ENCODE results near the gene DNAH11. TPM values are rescaled to one million over a fixed set of nuclear protein-coding genes. Genes with fewer than 3 reads are reported as not detected.
"Not testable (repeated sequence)": the region's sequence is repeated elsewhere in the genome, so short reads cannot be mapped to it uniquely, and the experiment has no call there.

The DNAH11 gene
- total RNA-seq, 2 experiments from 2014 or later, result 0.25 to 0.43 TPM

GRCh38 chr7:21656796-21657195, 114.0 kb downstream of the DNAH11 start:
- Mint-ChIP-seq H3K27me3 (no peaks in the 10 kb centered on the region), H3K27ac (no peak overlapping the region), H3K4me1 (no peaks in the 10 kb centered on the region), H3K9me3 (peaks cover 1% of the 10 kb centered on the region), H3K36me3 (no peaks in the 10 kb centered on the region), H3K4me3 (no peak overlapping the region)
- no peak for ATAC-seq (ENCODE audit: low read depth)
- POLR2A ChIA-PET, result no interaction called here
- no peak for DNase-seq

- no peaks in the 10 kb centered on the region for H3K9me3 Mint-ChIP-seq
- peaks cover 2% of the 10 kb centered on the region for H3K4me1 Mint-ChIP-seq
- no peak overlapping the region for H3K27ac Mint-ChIP-seq
- no peak overlapping the region for H3K4me3 Mint-ChIP-seq
- no peak for DNase-seq
- no peak for ATAC-seq (ENCODE audit: low read depth)
- H3K27me3 Mint-ChIP-seq, result no peaks in the 10 kb centered on the region
- POLR2A ChIA-PET, result no interaction called here
- no peaks in the 10 kb centered on the region for H3K36me3 Mint-ChIP-seq
Observed at GRCh38 chr7:21670496-21670895, 127.7 kb downstream of the DNAH11 start.

DNA sequence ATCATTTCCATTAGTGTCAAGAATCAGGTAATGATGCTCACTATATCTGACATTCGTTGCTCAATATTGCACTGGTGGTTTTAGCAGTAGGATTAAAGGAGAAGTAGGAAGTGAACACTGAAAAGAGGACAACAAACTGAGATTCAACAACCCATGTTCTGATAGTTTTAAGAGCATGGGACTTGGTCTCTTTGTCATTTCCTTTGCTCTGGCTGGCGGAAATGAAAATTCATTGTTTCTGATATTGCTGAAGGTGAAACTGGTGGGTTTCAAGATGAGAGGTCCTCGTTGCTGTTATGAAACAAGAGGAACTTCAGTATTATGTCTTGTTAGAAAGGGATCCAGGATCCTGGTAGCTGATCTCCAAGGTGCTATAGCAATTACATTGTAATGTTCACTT, 129.0 kb downstream of the DNAH11 start:
- DNase-seq, result no peak
- Mint-ChIP-seq H3K27me3 (no peaks in the 10 kb centered on the region), H3K27ac (no peak overlapping the region), H3K9me3 (no peaks in the 10 kb centered on the region), H3K36me3 (no peaks in the 10 kb centered on the region), H3K4me3 (no peak overlapping the region), H3K4me1 (peaks cover 2% of the 10 kb centered on the region)
- POLR2A ChIA-PET, result no interaction called here
- ATAC-seq (ENCODE audit: low read depth), result no peak

GRCh38 chr7:21675255-21675654, 132.4 kb downstream of the DNAH11 start:
- Mint-ChIP-seq H3K9me3 (peaks cover 2% of the 10 kb centered on the region), H3K4me3 (no peak overlapping the region), H3K27me3 (no peaks in the 10 kb centered on the region), H3K4me1 (peaks cover 2% of the 10 kb centered on the region), H3K27ac (no peak overlapping the region), H3K36me3 (no peaks in the 10 kb centered on the region)
- DNase-seq (no peak), ATAC-seq (ENCODE audit: low read depth) (no peak)
- POLR2A ChIA-PET, result no interaction called here

- Mint-ChIP-seq H3K36me3 (no peaks in the 10 kb centered on the region), H3K27me3 (no peaks in the 10 kb centered on the region), H3K27ac (no peak overlapping the region), H3K9me3 (no peaks in the 10 kb centered on the region), H3K4me1 (no peaks in the 10 kb centered on the region), H3K4me3 (no peak overlapping the region)
- no peak for DNase-seq
- ATAC-seq (ENCODE audit: low read depth), result no peak
- POLR2A ChIA-PET, result no interaction called here
Observed at GRCh38 chr7:21690705-21691104, 147.9 kb downstream of the DNAH11 start.

GRCh38 chr7:21691146-21691545, 148.3 kb downstream of the DNAH11 start:
- ATAC-seq (ENCODE audit: low read depth); H3K4me1 Mint-ChIP-seq; POLR2A ChIA-PET; DNase-seq; H3K36me3 Mint-ChIP-seq; H3K9me3 Mint-ChIP-seq; H3K27me3 Mint-ChIP-seq; H3K4me3 Mint-ChIP-seq; H3K27ac Mint-ChIP-seq: not testable (repeated sequence)

- H3K4me3 Mint-ChIP-seq; ATAC-seq (ENCODE audit: low read depth); H3K9me3 Mint-ChIP-seq; POLR2A ChIA-PET; H3K27ac Mint-ChIP-seq; H3K27me3 Mint-ChIP-seq; H3K36me3 Mint-ChIP-seq; H3K4me1 Mint-ChIP-seq; DNase-seq: not testable (repeated sequence)
Observed at GRCh38 chr7:21700587-21700986, 157.7 kb downstream of the DNAH11 start.

- no peaks in the 10 kb centered on the region for H3K27me3 Mint-ChIP-seq
- H3K4me3 Mint-ChIP-seq, result no peak overlapping the region
- H3K27ac Mint-ChIP-seq, result no peak overlapping the region
- no peak for ATAC-seq (ENCODE audit: low read depth)
- H3K4me1 Mint-ChIP-seq, result no peaks in the 10 kb centered on the region
- DNase-seq, result no peak
- peaks cover 2% of the 10 kb centered on the region for H3K9me3 Mint-ChIP-seq
- H3K36me3 Mint-ChIP-seq, result no peaks in the 10 kb centered on the region
- POLR2A ChIA-PET, result no interaction called here
Observed at GRCh38 chr7:21702303-21702702, 159.5 kb downstream of the DNAH11 start.

- ATAC-seq (ENCODE audit: low read depth), result no peak
- no peaks in the 10 kb centered on the region for H3K36me3 Mint-ChIP-seq
- H3K27ac Mint-ChIP-seq, result no peak overlapping the region
Observed at GRCh38 chr7:21704359-21704758, 161.5 kb downstream of the DNAH11 start.

DNA sequence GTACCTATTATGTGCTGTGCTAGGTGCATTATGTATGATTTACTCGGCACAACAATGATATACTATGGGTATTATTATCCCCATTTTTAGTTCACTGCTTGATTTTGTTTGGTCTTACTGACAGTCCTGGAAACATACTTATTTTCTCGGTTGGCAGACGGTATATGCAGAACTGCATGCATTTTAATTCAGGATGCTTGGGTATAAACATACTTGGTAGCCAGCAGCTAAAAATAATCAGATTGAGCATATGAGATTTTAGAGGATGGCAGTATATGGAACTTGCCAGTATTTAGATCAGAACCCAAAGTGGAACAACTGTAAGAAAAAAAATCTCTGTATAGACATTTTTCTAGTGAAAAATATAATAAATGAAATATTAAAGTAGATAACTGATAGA, 163.3 kb downstream of the DNAH11 start:
- no peak overlapping the region for H3K27ac Mint-ChIP-seq
- ATAC-seq (ENCODE audit: low read depth), result no peak
- H3K4me1 Mint-ChIP-seq, result no peaks in the 10 kb centered on the region
- no peak for DNase-seq
- POLR2A ChIA-PET, result no interaction called here
- H3K27me3 Mint-ChIP-seq, result no peaks in the 10 kb centered on the region
- H3K9me3 Mint-ChIP-seq, result peaks cover 1% of the 10 kb centered on the region
- no peaks in the 10 kb centered on the region for H3K36me3 Mint-ChIP-seq
- H3K4me3 Mint-ChIP-seq, result no peak overlapping the region

More at GRCh38 chr7:21704359-21704758, 161.5 kb downstream of the DNAH11 start:
- H3K4me3 Mint-ChIP-seq, result no peak overlapping the region
- no peak for DNase-seq
- H3K27me3 Mint-ChIP-seq, result no peaks in the 10 kb centered on the region
- H3K4me1 Mint-ChIP-seq, result no peaks in the 10 kb centered on the region
- peaks cover 2% of the 10 kb centered on the region for H3K9me3 Mint-ChIP-seq
- POLR2A ChIA-PET, result no interaction called here

- POLR2A ChIA-PET, result no interaction called here
- no peaks in the 10 kb centered on the region for H3K27me3 Mint-ChIP-seq
Observed at GRCh38 chr7:21707566-21707965, 164.7 kb downstream of the DNAH11 start.

GRCh38 chr7:21708096-21708495, 165.3 kb downstream of the DNAH11 start:
- H3K4me3 Mint-ChIP-seq, result no peak overlapping the region
- peaks cover 1% of the 10 kb centered on the region for H3K9me3 Mint-ChIP-seq
- H3K4me1 Mint-ChIP-seq, result no peaks in the 10 kb centered on the region
- no peaks in the 10 kb centered on the region for H3K36me3 Mint-ChIP-seq
- no peak for ATAC-seq (ENCODE audit: low read depth)
- POLR2A ChIA-PET, result no interaction called here
- H3K27me3 Mint-ChIP-seq, result no peaks in the 10 kb centered on the region
- H3K27ac Mint-ChIP-seq, result no peak overlapping the region
- no peak for DNase-seq

More at GRCh38 chr7:21707566-21707965, 164.7 kb downstream of the DNAH11 start:
- H3K4me3 Mint-ChIP-seq, result no peak overlapping the region
- no peaks in the 10 kb centered on the region for H3K36me3 Mint-ChIP-seq
- DNase-seq, result no peak
- peaks cover 1% of the 10 kb centered on the region for H3K9me3 Mint-ChIP-seq
- ATAC-seq (ENCODE audit: low read depth), result no peak
- H3K27ac Mint-ChIP-seq, result no peak overlapping the region
- H3K4me1 Mint-ChIP-seq, result no peaks in the 10 kb centered on the region

- Mint-ChIP-seq H3K27ac (no peak overlapping the region), H3K36me3 (no peaks in the 10 kb centered on the region), H3K4me1 (no peaks in the 10 kb centered on the region), H3K9me3 (no peaks in the 10 kb centered on the region), H3K27me3 (peaks cover 2% of the 10 kb centered on the region), H3K4me3 (no peak overlapping the region)
- no peak for DNase-seq
- ATAC-seq (ENCODE audit: low read depth), result no peak
- POLR2A ChIA-PET, result no interaction called here
Observed at GRCh38 chr7:21717323-21717722, 174.5 kb downstream of the DNAH11 start.

GRCh38 chr7:21718391-21718790, 175.6 kb downstream of the DNAH11 start:
- POLR2A ChIA-PET, result no interaction called here
- no peaks in the 10 kb centered on the region for H3K9me3 Mint-ChIP-seq
- H3K27me3 Mint-ChIP-seq, result peaks cover 2% of the 10 kb centered on the region
- H3K27ac Mint-ChIP-seq, result no peak overlapping the region
- ATAC-seq (ENCODE audit: low read depth) (no peak), DNase-seq (no peak)
- no peaks in the 10 kb centered on the region for H3K4me1 Mint-ChIP-seq
- H3K4me3 Mint-ChIP-seq, result no peak overlapping the region
- no peaks in the 10 kb centered on the region for H3K36me3 Mint-ChIP-seq

DNA sequence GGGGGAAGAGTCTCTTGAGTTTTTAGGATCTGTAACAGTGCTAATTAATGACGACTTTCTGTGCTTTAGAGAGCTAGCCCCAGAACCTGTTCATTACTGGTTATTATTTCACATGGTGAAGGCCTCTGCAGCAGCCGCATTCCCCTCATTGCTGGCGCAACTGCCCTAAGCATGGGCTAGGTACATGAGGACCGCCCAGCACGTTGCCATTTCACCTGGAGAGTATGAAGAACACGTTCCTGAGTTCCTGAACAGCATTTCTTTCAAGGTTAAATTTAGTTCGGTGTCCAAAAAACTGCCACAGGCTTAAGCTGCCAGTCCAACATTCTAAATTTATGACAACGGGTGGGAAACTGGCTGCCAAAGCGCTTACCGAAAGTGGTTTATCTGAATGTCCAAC, 177.0 kb downstream of the DNAH11 start:
- no peaks in the 10 kb centered on the region for H3K9me3 Mint-ChIP-seq
- H3K27ac Mint-ChIP-seq, result no peak overlapping the region
- POLR2A ChIA-PET, result no interaction called here
- no peak overlapping the region for H3K4me3 Mint-ChIP-seq
- DNase-seq (no peak), ATAC-seq (ENCODE audit: low read depth) (no peak)
- no peaks in the 10 kb centered on the region for H3K27me3 Mint-ChIP-seq
- no peaks in the 10 kb centered on the region for H3K4me1 Mint-ChIP-seq
- H3K36me3 Mint-ChIP-seq, result no peaks in the 10 kb centered on the region

All from activated naive CD8-positive, alpha-beta T cell treated with anti-CD3 and anti-CD28 coated beads, Interleukin-2, amount 10 ng/mL, durations not matched to agents 7 days and 5 days (primary cell).